ENCODE measurements around the gene EXOG.

DNA sequence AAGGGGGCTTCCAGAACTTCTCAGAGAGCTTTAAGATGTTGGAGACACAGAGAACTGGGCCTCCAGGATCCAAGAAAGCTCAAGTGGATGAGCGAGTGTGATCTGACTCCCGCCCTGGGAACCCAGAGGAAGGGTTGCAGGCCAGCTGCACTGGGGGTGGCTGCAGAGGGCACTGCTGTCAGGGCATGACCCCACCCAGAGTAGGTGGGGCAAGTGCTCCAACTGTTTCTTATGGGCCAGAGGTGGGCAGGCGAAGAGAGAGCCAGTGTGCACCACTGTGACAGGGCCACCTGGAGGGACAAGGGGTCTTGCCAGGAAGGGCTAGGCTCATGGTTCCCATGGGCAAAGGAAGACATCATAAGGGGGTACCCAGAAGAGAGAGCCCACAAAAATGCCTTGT lies 48.8 kb downstream of the EXOG start:
- TF ChIP-seq CTCF (IDR thresholded peaks at IDR 0.05) (no peak), POLR2AphosphoS5 (IDR thresholded peaks at IDR 0.05) (no peak)
